GM18517 (cell line): ENCODE data around the gene IFT74.

Source experiments
- ATAC-seq: cut with Tn5 transposase; IDR thresholded peaks from one replicate; pipeline ENCODE4 v1.9.1; 2021; ENCODE audit warnings: mild to moderate bottlenecking, moderate library complexity; ENCODE audit not compliant: unreplicated experiment

IFT74 gene

GRCh38 chr9:26973989-26974388, 17.8 kb downstream of the IFT74 start:
- no peak for ATAC-seq

- no peak for ATAC-seq
Observed at GRCh38 chr9:26974927-26975326, 18.7 kb downstream of the IFT74 start.

DNA sequence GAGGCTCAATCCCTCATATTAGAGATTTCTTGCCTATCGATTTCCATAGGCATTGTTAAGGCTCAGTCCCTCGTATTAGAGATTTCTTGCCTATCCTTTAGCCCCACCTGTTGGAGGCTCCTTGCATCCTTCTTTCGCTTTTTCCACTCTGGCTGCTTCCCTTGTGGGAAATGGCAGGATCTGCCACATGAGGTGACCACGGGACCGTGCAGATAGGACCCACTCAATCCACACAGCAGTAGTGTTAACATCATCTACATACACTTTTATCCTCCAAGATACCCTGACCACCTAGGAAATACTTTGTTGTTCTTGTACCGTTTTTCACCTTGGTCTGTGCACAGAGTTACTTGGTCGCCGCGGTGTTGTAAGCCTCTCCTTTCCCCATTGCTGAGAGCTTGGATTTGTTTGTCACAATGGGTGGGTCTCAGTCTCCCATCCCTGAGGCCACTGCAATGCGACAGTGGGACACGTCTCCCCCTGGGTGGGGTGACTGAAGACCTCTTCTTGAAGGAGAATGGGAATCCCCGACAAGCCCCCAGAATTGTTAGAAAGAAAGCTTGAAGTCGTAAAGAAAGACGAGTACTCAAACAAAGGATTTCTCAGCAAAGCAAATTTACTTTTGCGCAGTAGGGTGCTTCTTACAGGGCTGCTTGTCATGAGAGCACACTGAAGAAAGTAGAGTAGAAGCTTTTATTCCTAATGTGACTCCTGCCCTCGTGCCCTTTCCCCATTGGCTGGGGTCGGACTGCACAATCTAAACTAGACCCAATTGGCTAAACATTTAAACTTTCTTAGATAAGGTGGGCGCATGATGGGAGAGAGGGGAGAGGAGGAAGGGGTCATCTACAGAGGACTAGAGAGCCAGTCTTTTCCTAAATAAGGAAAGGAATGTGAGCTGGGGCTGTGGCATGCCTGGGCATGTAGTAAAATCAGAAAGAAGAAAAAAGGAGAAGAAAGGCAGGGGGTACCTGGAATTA, 19.8 kb downstream of the IFT74 start:
- no peak for ATAC-seq

- ATAC-seq: no peak
Observed at GRCh38 chr9:26983340-26983739, 27.1 kb downstream of the IFT74 start.

DNA sequence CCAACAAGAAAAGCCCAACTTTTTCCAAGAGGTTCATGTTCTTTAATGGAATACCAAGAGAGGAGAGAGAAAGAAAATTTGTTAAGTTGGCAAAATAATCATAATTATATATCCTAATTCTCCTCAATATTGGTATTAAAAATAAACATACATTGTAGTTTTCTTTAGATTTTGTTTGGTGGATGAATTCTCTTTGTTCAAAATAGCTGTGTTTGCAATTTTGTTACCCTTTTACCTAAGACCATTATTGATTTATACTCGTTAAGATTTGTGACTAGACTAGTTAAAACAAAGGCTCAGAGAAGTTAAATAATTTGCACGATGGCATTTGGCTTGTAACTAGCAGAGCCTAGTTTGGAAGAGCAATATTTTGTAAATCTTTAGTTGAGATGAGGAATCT, 39.6 kb downstream of the IFT74 start:
- no peak for ATAC-seq

DNA sequence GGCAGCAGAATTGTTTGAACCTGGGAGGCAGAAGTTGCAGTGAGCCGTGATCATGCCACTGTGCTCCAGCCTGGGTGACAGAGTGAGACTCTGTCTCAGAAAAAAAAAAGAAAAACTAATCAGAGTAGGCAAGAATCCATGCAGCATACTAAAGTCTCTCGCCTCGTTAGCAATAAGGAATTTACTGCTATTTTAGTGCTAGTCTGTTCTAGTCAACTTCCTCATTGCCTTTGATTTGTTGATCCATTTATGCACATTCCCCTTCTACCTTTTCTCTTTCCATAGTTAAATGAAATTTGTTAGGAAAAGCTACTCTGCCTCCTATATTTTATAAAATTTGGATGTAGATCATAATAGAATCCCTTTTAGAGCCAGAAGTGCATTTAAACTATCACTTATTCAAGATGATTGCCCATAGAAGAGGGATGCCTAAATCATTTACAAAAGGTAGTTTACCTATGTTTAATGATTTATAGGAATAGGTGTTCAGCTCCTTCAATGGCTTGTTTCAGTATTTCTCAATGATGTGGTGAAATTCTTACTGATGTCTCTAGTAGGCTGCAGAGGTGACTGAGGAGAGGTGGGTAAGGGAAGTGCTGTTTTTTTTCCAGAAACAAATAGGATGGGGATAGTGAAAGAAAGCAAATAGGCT, 47.3 kb downstream of the IFT74 start:
- ATAC-seq: no peak

- no peak for ATAC-seq
Observed at GRCh38 chr9:27005491-27005890, 49.3 kb downstream of the IFT74 start, which contains the start of gene LRRC19. TSS of gene LRRC19 (minus strand) at chr9:27005672. CDS start at chr9:26999694, 5,978 bp downstream.

- ATAC-seq: no peak
Observed at GRCh38 chr9:27019589-27019988, 63.4 kb downstream of the IFT74 start.

DNA sequence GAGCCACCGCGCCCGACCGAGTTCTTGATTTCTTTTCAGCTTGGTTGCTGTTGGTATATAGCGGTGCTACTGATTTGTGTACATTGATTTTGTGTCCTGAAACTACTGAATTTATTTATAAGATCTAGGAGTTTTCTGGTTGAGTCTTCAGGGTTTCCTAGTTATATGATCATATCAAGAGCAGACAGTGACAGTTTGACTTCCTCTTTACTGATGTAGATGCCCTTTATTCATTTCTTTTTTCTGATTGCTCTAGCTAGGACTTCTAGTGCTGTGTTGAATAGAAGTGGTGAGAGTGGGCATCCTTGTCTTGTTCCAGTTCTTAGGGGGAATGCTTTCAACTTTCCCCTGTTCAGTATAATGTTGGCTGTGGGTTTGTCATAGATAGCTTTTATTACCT, 66.7 kb downstream of the IFT74 start:
- ATAC-seq: no peak

GRCh38 chr9:27029186-27029585, 73.0 kb downstream of the IFT74 start:
- ATAC-seq: no peak

- ATAC-seq: peak; percentile 91
Observed at GRCh38 chr9:27033815-27034403, 77.7 kb downstream of the IFT74 start.

DNA sequence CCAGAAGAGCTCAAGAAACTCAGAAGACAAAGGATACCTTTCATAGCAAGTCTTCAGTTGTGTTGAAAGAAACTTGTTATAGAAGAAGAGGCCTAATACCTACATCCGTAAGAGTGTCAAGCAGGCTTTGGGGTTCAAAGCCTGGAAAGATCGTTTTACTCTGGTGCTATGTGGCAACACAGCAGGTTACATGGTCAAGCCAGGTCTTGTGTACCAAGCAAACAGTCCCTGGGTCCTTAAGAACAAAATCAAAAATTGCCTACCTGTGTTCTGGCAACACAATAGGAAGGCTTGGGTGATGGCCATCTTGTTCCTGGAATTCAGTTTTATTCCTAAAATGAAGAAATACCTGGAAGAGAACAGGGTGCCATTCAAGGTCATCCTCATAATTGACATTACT, 81.3 kb downstream of the IFT74 start:
- ATAC-seq: no peak

DNA sequence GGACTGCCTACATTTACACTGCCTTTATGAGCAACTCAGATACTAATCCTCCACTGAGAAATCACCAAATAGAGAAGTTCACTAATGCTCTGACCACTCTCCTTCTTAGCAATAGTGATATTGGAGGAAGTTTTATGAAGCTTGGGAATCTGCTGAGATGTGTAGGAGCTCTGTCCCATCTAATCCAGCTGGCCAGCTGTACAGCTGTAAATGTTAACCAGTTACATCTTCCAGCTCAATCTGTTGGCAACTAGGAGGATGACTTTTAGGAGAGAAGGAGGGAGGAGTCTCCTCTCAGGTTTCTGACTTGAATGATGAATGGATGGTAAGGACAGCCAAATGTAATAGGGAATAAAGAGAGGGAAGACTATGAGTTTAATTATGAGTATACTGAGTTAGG, 85.5 kb downstream of the IFT74 start:
- no peak for ATAC-seq

GRCh38 chr9:27042476-27042875, 86.3 kb downstream of the IFT74 start:
- no peak for ATAC-seq

GRCh38 chr9:27043176-27043575, 87.0 kb downstream of the IFT74 start:
- no peak for ATAC-seq

- no peak for ATAC-seq
Observed at GRCh38 chr9:27047136-27047535, 90.9 kb downstream of the IFT74 start.

DNA sequence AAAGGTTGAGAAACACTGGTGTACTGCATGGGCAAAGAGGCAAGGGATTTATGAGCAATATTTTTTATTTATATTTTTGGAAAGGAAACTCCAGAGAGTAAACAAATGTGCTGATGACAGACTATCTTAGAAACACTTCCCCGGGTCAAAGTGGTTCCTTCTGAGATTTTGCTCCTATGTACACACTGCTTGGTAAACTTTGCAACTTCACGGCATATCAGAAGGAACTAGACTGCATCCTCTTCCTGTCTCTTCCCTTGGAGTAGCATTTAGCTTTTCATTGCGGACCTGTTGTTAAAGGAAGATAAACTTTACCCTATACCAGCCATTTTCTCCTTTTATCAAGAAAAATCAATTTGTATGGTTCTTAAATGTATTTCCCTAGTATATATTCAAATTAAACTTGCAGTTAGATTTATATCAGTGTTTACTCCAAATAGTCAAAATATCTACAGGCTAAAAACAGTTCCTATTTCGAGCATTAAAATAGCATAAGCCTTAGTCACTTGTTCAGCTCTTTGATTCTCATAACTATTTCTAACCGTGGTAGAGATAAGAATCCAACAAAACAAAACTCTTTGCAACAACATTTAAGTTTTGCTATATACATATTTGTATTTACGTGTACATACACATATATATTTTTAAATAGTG, 97.3 kb downstream of the IFT74 start:
- no peak for ATAC-seq

DNA sequence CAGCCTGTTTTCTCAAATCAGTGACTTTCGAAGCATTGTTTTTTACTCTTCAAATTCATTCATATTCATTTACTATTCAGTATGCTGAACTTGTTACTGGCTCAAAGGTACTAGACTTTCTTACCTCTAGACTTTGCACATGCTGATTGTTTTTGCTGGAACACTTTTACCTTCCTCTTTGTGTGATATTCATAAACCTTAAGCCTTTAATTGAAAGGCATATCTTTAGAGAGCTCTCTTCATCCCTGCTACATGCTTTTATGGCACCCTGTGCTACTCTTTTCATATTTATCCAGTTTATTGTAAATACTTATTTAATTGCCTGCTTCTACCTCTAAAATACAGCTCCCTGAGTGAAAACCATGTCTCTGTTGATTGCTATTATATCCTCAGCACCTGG, 97.9 kb downstream of the IFT74 start:
- ATAC-seq: no peak

DNA sequence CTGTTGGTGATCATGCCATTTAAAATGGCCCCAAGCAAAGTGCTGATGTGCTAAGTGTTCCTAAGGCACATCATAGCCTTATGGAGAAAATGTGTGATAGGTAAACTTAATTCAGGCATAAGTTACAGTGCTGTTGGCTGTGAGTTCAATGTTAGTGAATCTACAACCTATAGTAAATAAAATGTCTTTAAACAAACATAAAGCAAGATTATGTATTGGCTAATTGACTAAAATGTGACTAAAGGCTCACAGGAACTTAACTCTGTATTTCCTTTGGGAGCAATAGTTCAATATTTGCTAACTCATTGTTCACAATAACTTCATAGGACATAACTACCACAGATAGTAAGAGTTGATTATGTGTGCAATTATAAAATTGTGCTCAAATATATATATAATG, 98.6 kb downstream of the IFT74 start:
- ATAC-seq: no peak

- no peak for ATAC-seq
Observed at GRCh38 chr9:27059412-27059811, 103.2 kb downstream of the IFT74 start.

DNA sequence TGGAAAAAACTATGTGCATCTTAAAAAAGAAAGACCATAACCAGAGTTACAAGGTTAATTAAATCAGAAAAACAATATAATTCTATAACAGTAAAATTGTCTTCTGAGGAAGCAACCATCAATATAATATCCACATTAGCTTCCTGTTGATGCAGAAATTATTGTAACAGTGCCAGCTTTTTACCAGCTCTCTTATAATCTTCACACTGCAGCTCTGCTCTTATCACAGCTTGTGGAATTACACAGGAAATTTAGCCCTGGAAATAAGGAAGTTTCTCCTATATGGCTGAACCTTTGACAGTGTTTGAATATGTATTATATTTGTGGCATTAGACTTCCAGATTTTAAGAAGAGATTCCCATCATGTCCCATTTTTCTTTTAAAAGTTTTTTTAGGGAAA, 103.7 kb downstream of the IFT74 start:
- ATAC-seq: no peak
